GM23248 (cell line): Measurements from ENCODE around the gene RPS17.

ENCODE experiments used
- EZH2 ChIP-seq: fragments of 200-600 bp; sonication (generic); IDR thresholded peaks from 2 replicates; pipeline ENCODE4 v1.6.1; 2018; ENCODE audit warnings: antibody characterized with exemption, mild to moderate bottlenecking; ENCODE audit not compliant: insufficient read depth, poor library complexity, severe bottlenecking
- EZH2phosphoT487 ChIP-seq: fragments of 200-600 bp; sonication (generic); IDR thresholded peaks from 2 replicates; pipeline ENCODE4 v1.6.1; 2018; ENCODE audit warnings: antibody characterized with exemption, moderate library complexity, mild to moderate bottlenecking, low read depth; ENCODE audit not compliant: insufficient read depth

- TF ChIP-seq EZH2 (no peak), EZH2phosphoT487 (no peak)
Observed at GRCh38 chr15:82535566-82536408, 4.5 kb downstream of the RPS17 start.
